Caco-2 (cell line): ENCODE results near the gene ICA1. TPM values are rescaled to one million over a fixed set of nuclear protein-coding genes. Genes with fewer than 3 reads are reported as not detected.

Experiments used
- BruUV-seq: library from RNA; stranded (reverse); fragments of 400-500 nt; replicated peaks from 2 replicates; lab custom pipeline; 2021; lab: Mats Ljungman, UMichigan
- CTCF ChIA-PET: fragments of 300-600 bp; sonication (Branson Sonifier 250); formaldehyde crosslinking; loops from one replicate; lab custom pipeline; 2022; ENCODE audit warnings: antibody characterized with exemption; lab: Charles Lee
- POLR2A ChIA-PET: fragments of 300-600 bp; sonication (Branson Sonifier 250); formaldehyde crosslinking; loops from one replicate; lab custom pipeline; 2022; ENCODE audit warnings: antibody characterized with exemption; lab: Charles Lee
- DNase-seq, 2 experiments: peaks; one replicate each; pipeline versions ENCODE4 v3.0.0 to v3.0.0-alpha.2; 2020 to 2022
- H3K27me3 ChIP-seq: replicated peaks from 2 replicates; pipeline ENCODE4 v1.6.0; 2011; ENCODE audit warnings: low read length; ENCODE audit not compliant: control insufficient read depth, insufficient read depth
- H3K36me3 ChIP-seq: 2 replicates; pipeline ENCODE4 v1.5.1; 2011; ENCODE audit warnings: low read length; ENCODE audit not compliant: control insufficient read depth, insufficient read depth
- H3K4me1 ChIP-seq: fragments of 250-450 bp; sonication (Bioruptor Pico); 2 replicates; pipeline ENCODE4 v1.5.1; 2020; ENCODE audit warnings: mild to moderate bottlenecking
- H3K4me3 ChIP-seq: 2 replicates; pipeline ENCODE4 v1.5.1; 2011; ENCODE audit warnings: low read depth, mild to moderate bottlenecking, control low read depth, low read length
- H3K9me3 ChIP-seq: fragments of 250-450 bp; sonication (Bioruptor Pico); 2 replicates; pipeline ENCODE4 v1.5.1; 2020; ENCODE audit warnings: mild to moderate bottlenecking, moderate library complexity
- H3K27ac Mint-ChIP-seq: one replicate; pipeline ENCODE4 v1.8.0; 2022; ENCODE audit warnings: mixed read lengths; ENCODE audit not compliant: unreplicated experiment
- H3K27me3 Mint-ChIP-seq: one replicate; pipeline ENCODE4 v1.8.0; 2022; ENCODE audit warnings: mixed read lengths; ENCODE audit not compliant: insufficient read depth, unreplicated experiment
- H3K36me3 Mint-ChIP-seq: one replicate; pipeline ENCODE4 v1.8.0; 2022; ENCODE audit warnings: mild to moderate bottlenecking, mixed read lengths; ENCODE audit not compliant: insufficient read depth, unreplicated experiment
- H3K4me1 Mint-ChIP-seq: one replicate; pipeline ENCODE4 v1.8.0; 2022; ENCODE audit warnings: low read depth, mixed read lengths; ENCODE audit not compliant: unreplicated experiment
- H3K4me3 Mint-ChIP-seq: one replicate; pipeline ENCODE4 v1.8.0; 2022; ENCODE audit warnings: mild to moderate bottlenecking, moderate library complexity, mixed read lengths; ENCODE audit not compliant: unreplicated experiment
- H3K9me3 Mint-ChIP-seq: one replicate; pipeline ENCODE4 v1.8.0; 2022; ENCODE audit warnings: mixed read lengths; ENCODE audit not compliant: unreplicated experiment
- CTCF ChIP-seq, 2 experiments: fragments of 200-600 bp in 1 of 2; IDR thresholded peaks; 1 replicate in 1 of 2; 2 replicates in 1 of 2; pipeline versions ENCODE4 v1.5.1 to v1.8.0; 2011 to 2022; ENCODE audit warnings: antibody characterized with exemption in 1 of 2, control low read depth in 1 of 2, inconsistent platforms in 1 of 2, low read depth in 1 of 2, low read length in 1 of 2, mild to moderate bottlenecking in 1 of 2, moderate library complexity in 1 of 2; ENCODE audit not compliant: insufficient read depth in 1 of 2, severe bottlenecking in 1 of 2, unreplicated experiment in 1 of 2
- intact Hi-C: fragments of 100-400 bp; cut with micrococcal nuclease; formaldehyde crosslinking; loops from one replicate; pipeline ENCODE4 v1.10.0; 2022; ENCODE audit not compliant: unreplicated experiment
- total RNA-seq: library from RNA; stranded (reverse); gene quantifications from 2 replicates; pipeline ENCODE4 v1.2.3, GENCODE V29; 2022

Gene ICA1
- total RNA-seq, 1 experiment from 2014 or later, result 34.2 TPM

DNA sequence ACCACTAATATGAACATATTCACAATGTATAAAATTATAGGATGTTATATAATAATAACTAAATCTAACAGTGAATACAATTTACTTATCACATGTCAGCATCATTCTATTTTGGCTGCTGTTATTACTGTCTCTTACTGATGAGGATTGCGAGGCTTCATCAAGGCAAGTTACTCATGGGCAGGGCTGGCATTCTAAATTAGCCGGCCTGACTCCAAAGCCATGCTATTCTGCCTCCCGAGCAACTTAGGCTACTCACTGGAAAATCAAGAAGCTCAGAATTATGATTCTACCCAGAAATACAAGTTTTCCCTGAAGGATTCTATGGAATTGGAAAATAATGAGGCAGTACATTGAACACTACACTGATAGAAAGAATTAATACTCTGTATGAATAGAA, 101.7 kb downstream of the ICA1 start:
- POLR2A ChIA-PET, result no interaction called here
- Mint-ChIP-seq H3K27me3 (no peaks in the 10 kb centered on the region), H3K4me1 (no peaks in the 10 kb centered on the region)

GRCh38 chr7:8159595-8159994, 102.4 kb downstream of the ICA1 start:
- no peaks in the 10 kb centered on the region; the same call in 1 of the 2 replicates for H3K36me3 ChIP-seq
- no peak overlapping the region for H3K4me3 Mint-ChIP-seq
- CTCF ChIA-PET, result no interaction called here
- no peaks in the 10 kb centered on the region for H3K9me3 Mint-ChIP-seq
- H3K36me3 Mint-ChIP-seq, result no peaks in the 10 kb centered on the region
- intact Hi-C loops, result no loop called here
- H3K4me1 Mint-ChIP-seq, result no peaks in the 10 kb centered on the region
- BruUV-seq, result no TSS peak
- no peaks in the 10 kb centered on the region for H3K4me1 ChIP-seq
- no peak overlapping the region for H3K4me3 ChIP-seq
- H3K9me3 ChIP-seq, result no peaks in the 10 kb centered on the region
- no peak overlapping the region for H3K27ac Mint-ChIP-seq
- DNase-seq, result no peak
- no peak for TF ChIP-seq CTCF (IDR thresholded peaks at IDR 0.05; ENCODE audit: insufficient read depth in 1 of 2, low read depth in 1 of 2, low read length in 1 of 2, severe bottlenecking in 1 of 2, unreplicated experiment in 1 of 2)
- POLR2A ChIA-PET, result no interaction called here
- no peaks in the 10 kb centered on the region for H3K27me3 ChIP-seq
- H3K27me3 Mint-ChIP-seq, result no peaks in the 10 kb centered on the region

More for the DNA sequence above, 101.7 kb downstream of the ICA1 start:
- Mint-ChIP-seq H3K4me3 (no peak overlapping the region), H3K9me3 (no peaks in the 10 kb centered on the region), H3K27ac (no peak overlapping the region), H3K36me3 (no peaks in the 10 kb centered on the region)
- CTCF ChIA-PET, result no interaction called here
- Histone ChIP-seq H3K9me3 (no peaks in the 10 kb centered on the region), H3K36me3 (no peaks in the 10 kb centered on the region; the same call in 1 of the 2 replicates), H3K27me3 (no peaks in the 10 kb centered on the region), H3K4me3 (no peak overlapping the region), H3K4me1 (no peaks in the 10 kb centered on the region)
- no peak for DNase-seq
- TF ChIP-seq CTCF (IDR thresholded peaks at IDR 0.05; ENCODE audit: insufficient read depth in 1 of 2, low read depth in 1 of 2, low read length in 1 of 2, severe bottlenecking in 1 of 2, unreplicated experiment in 1 of 2), result no peak
- intact Hi-C loops, result no loop called here
- no TSS peak for BruUV-seq

GRCh38 chr7:8157296-8157695, 104.7 kb downstream of the ICA1 start:
- Histone ChIP-seq H3K27me3 (no peaks in the 10 kb centered on the region), H3K36me3 (no peaks in the 10 kb centered on the region; the same call in 1 of the 2 replicates), H3K4me3 (no peak overlapping the region), H3K9me3 (no peaks in the 10 kb centered on the region), H3K4me1 (no peaks in the 10 kb centered on the region)
- peaks cover 10% of the 10 kb centered on the region for H3K9me3 Mint-ChIP-seq
- intact Hi-C loops, result no loop called here
- H3K4me3 Mint-ChIP-seq, result no peak overlapping the region
- TF ChIP-seq CTCF (IDR thresholded peaks at IDR 0.05; ENCODE audit: insufficient read depth in 1 of 2, low read depth in 1 of 2, low read length in 1 of 2, severe bottlenecking in 1 of 2, unreplicated experiment in 1 of 2), result no peak
- CTCF ChIA-PET, result no interaction called here
- H3K27ac Mint-ChIP-seq, result no peak overlapping the region
- H3K27me3 Mint-ChIP-seq, result no peaks in the 10 kb centered on the region
- H3K36me3 Mint-ChIP-seq, result no peaks in the 10 kb centered on the region
- POLR2A ChIA-PET, result no interaction called here
- BruUV-seq, result no TSS peak
- no peak for DNase-seq
- no peaks in the 10 kb centered on the region for H3K4me1 Mint-ChIP-seq
